HepG2 (cell line): ENCODE data around the gene CCNB1IP1. TPM values are rescaled to one million over a fixed set of nuclear protein-coding genes. Genes with fewer than 3 reads are reported as not detected.
"Not testable (repeated sequence)": the region's sequence is repeated elsewhere in the genome, so short reads cannot be mapped to it uniquely, and the experiment has no call there.

Source experiments
- ATAC-seq: fragments of 200-7000 bp; cut with Tn5 transposase; 3 replicates; pipeline ENCODE4 v1.9.1; 2020; ENCODE audit warnings: mild to moderate bottlenecking, moderate library complexity
- BruUV-seq: library from RNA; stranded (reverse); fragments of 400-500 nt; replicated peaks from 2 replicates; lab custom pipeline; 2021; lab: Mats Ljungman, UMichigan
- CTCF ChIA-PET: fragments of 300-600 bp; formaldehyde crosslinking; extraction: SDS; loops from one replicate; lab custom pipeline; 2021; ENCODE audit warnings: low total read pairs, inconsistent platforms, low intra/inter-chr PET ratio; lab: Yijun Ruan, JAX
- POLR2A ChIA-PET: fragments of 350-600 bp; sonication (Branson Sonifier 250); formaldehyde crosslinking; loops from one replicate; lab custom pipeline; 2020; ENCODE audit warnings: antibody characterized with exemption, inconsistent platforms; lab: Yijun Ruan, JAX
- DNase-seq: peaks from one replicate; pipeline ENCODE4 v3.0.0-alpha.2; 2015; ENCODE audit warnings: low spot score
- FAIRE-seq: peaks from 3 replicates; lab custom pipeline; 2011; peaks lifted over from hg19 to GRCh38; lab: Jason Lieb, UNC
- H2AFZ ChIP-seq: one replicate; pipeline ENCODE4 v1.6.1; 2011; ENCODE audit warnings: low read length, inconsistent platforms
- H3K27ac ChIP-seq: fragments of 300-600 bp; 3 replicates; pipeline ENCODE4 v1.8.0; 2011; ENCODE audit warnings: mixed run types, mild to moderate bottlenecking, mixed read lengths, low read length, inconsistent platforms; ENCODE audit not compliant: insufficient read depth; ENCODE audit errors: extremely low read length
- H3K27me3 ChIP-seq, 2 experiments: fragments of 200-600 bp in 1 of 2; 2 replicates in 1 of 2; 3 replicates in 1 of 2; pipeline versions ENCODE4 v1.6.0 to v1.8.0; 2011; ENCODE audit warnings: low read length in 2 of 2, mild to moderate bottlenecking in 2 of 2, moderate library complexity in 2 of 2, inconsistent platforms in 1 of 2; ENCODE audit not compliant: insufficient read depth in 2 of 2, control insufficient read depth in 1 of 2
- H3K36me3 ChIP-seq, 2 experiments: fragments of 200-600 bp in 1 of 2; replicated peaks in 1 of 2; 2 replicates in 1 of 2; 3 replicates in 1 of 2; pipeline versions ENCODE4 v1.5.1 to v1.8.0; 2011; ENCODE audit warnings: low read length in 2 of 2, inconsistent platforms in 1 of 2; ENCODE audit not compliant: insufficient read depth in 2 of 2, control insufficient read depth in 1 of 2
- H3K4me1 ChIP-seq: 2 replicates; pipeline ENCODE4 v1.5.1; 2012; ENCODE audit warnings: low read length, inconsistent platforms; ENCODE audit not compliant: insufficient read depth
- H3K4me2 ChIP-seq: 2 replicates; pipeline ENCODE4 v1.6.0; 2011; ENCODE audit warnings: low read depth, low read length, inconsistent platforms
- H3K4me3 ChIP-seq, 3 experiments: fragments of 200-600 bp in 1 of 3; sonication (generic), shearing (Covaris generic) in 1 of 3; replicated peaks in 1 of 3; 2 replicates each; pipeline ENCODE4 v1.5.1; 2011 to 2016; ENCODE audit warnings: low read length in 3 of 3, inconsistent platforms in 2 of 3, low read depth in 2 of 3, mild to moderate bottlenecking in 2 of 3, control low read depth in 1 of 3, mixed read lengths in 1 of 3; ENCODE audit not compliant: insufficient read depth in 1 of 3
- H3K79me2 ChIP-seq: one replicate; pipeline ENCODE4 v1.6.1; 2011; ENCODE audit warnings: low read length, inconsistent platforms; ENCODE audit not compliant: insufficient read depth
- H3K9ac ChIP-seq: 2 replicates; pipeline ENCODE4 v1.6.0; 2011; ENCODE audit warnings: mild to moderate bottlenecking, low read depth, low read length, inconsistent platforms; ENCODE audit not compliant: insufficient read depth
- H3K9me3 ChIP-seq: 2 replicates; pipeline ENCODE4 v1.5.1; 2012; ENCODE audit warnings: mild to moderate bottlenecking, low read length
- H4K20me1 ChIP-seq: 2 replicates; pipeline ENCODE4 v1.6.0; 2011; ENCODE audit warnings: inconsistent platforms, mild to moderate bottlenecking, low read length, moderate library complexity; ENCODE audit not compliant: insufficient read depth
- WGBS: methylation state at CpG from one replicate; pipeline ENCODE4 v1.1.6; 2017; ENCODE audit warnings: low lambda C conversion rate; 5-methylcytosine and 5-hydroxymethylcytosine counted together
- in situ Hi-C: cut with HindIII; loops from 2 replicates; pipeline ENCODE4 v1.10.0; 2017; ENCODE audit warnings: low pct_unique_long_range_greater_than_20kb; ENCODE audit not compliant: extremely low pct_ligation_motif_present
- intact Hi-C: fragments of 100-400 bp; cut with micrococcal nuclease; formaldehyde crosslinking; loops from one replicate; pipeline ENCODE4 v1.10.0; 2022; ENCODE audit not compliant: unreplicated experiment
- polyA plus RNA-seq, 8 experiments: library from polyadenylated mRNA; depleted of rRNA in 3 of 8; stranded (reverse) in 7 of 8; unstranded in 1 of 8; fragments of >200 nt; fragmentation: Illumina TruSeq in 4 of 8; extraction: Trizol in 4 of 8; gene quantifications; 2 replicates each; pipeline versions ENCODE4 v1.2.1 to v1.2.3, GENCODE V29; 2011 to 2016; ENCODE audit warnings: low read depth in 4 of 8, missing spikeins in 1 of 8, mixed read lengths in 1 of 8; ENCODE audit not compliant: insufficient read depth in 1 of 8
- total RNA-seq, 5 experiments: library from RNA; depleted of rRNA; stranded (reverse); fragments of >200 nt; fragmentation: Illumina TruSeq; extraction: Trizol; gene quantifications; 2 replicates each; pipeline ENCODE4 v1.2.3, GENCODE V29; 2016; ENCODE audit warnings: low read depth in 1 of 5
- TF ChIP-seq, protein P1 (sequence below), 2 experiments: fragments of 450-650 bp in 1 of 2; sonication (generic) in 1 of 2; formaldehyde crosslinking in 1 of 2; IDR thresholded peaks; 2 replicates each; pipeline versions ENCODE4 v1.6.1 to v1.8.0; 2016 to 2022; ENCODE audit warnings: antibody characterized with exemption in 1 of 2, mild to moderate bottlenecking in 1 of 2, missing genetic modification reagents in 1 of 2

Gene CCNB1IP1
- total and polyA plus RNA-seq, 2 of the 13 experiments (the other 11 are each of a cell fraction or from before 2014, with no cell fraction given) = 98.3 to 125 TPM

DNA sequence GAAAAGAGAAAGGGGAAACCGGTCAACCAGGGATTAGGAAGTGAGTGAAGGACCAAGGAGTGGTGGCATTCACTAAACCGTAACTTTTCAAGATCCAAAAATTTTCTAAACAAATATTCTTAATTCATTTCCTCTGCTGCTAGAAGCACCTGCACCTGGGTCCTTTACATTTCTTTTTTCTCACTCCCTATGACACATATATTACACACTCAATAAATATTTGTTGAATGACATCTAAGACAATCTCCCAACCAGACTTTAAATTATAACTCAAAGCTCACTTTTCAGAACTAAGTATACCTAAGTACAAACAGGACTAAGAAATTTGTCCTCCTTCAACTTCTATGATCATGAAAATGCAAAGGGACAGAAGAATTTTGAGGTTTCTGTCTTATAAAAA is 38.4 kb downstream of the CCNB1IP1 start (continued):
- TF ChIP-seq, protein P1, sequence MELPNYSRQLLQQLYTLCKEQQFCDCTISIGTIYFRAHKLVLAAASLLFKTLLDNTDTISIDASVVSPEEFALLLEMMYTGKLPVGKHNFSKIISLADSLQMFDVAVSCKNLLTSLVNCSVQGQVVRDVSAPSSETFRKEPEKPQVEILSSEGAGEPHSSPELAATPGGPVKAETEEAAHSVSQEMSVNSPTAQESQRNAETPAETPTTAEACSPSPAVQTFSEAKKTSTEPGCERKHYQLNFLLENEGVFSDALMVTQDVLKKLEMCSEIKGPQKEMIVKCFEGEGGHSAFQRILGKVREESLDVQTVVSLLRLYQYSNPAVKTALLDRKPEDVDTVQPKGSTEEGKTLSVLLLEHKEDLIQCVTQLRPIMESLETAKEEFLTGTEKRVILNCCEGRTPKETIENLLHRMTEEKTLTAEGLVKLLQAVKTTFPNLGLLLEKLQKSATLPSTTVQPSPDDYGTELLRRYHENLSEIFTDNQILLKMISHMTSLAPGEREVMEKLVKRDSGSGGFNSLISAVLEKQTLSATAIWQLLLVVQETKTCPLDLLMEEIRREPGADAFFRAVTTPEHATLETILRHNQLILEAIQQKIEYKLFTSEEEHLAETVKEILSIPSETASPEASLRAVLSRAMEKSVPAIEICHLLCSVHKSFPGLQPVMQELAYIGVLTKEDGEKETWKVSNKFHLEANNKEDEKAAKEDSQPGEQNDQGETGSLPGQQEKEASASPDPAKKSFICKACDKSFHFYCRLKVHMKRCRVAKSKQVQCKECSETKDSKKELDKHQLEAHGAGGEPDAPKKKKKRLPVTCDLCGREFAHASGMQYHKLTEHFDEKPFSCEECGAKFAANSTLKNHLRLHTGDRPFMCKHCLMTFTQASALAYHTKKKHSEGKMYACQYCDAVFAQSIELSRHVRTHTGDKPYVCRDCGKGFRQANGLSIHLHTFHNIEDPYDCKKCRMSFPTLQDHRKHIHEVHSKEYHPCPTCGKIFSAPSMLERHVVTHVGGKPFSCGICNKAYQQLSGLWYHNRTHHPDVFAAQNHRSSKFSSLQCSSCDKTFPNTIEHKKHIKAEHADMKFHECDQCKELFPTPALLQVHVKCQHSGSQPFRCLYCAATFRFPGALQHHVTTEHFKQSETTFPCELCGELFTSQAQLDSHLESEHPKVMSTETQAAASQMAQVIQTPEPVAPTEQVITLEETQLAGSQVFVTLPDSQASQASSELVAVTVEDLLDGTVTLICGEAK (IDR thresholded peaks at IDR 0.05) = no peak
- TF ChIP-seq, protein P1 (CRISPR knock-in tag; IDR thresholded peaks at IDR 0.05) = no peak

DNA sequence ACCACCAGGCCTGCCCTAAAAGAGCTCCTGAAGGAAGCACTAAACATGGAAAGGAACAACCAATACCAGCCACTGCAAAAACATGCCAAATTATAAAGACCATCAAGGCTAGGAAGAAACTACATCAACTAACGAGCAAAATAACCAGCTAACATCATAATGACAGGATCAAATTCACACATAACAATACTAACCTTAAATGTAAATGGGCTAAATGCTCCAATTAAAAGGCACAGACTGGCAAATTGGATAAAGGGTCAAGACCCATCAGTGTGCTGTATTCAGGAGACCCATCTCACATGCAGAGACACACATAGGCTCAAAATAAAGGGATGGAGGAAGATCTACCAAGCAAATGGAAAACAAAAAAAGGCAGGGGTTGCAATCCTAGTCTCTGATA is 51.1 kb downstream of the CCNB1IP1 start:
- BruUV-seq, ATAC-seq, DNase-seq, H3K4me2 ChIP-seq, intact Hi-C loops, FAIRE-seq, H3K27ac ChIP-seq, H3K9me3 ChIP-seq, H4K20me1 ChIP-seq, H3K4me3 ChIP-seq, POLR2A ChIA-PET, H3K27me3 ChIP-seq, H3K9ac ChIP-seq, H3K36me3 ChIP-seq, CTCF ChIA-PET, H3K79me2 ChIP-seq, in situ Hi-C loops, H2AFZ ChIP-seq: not testable (repeated sequence)
- H3K4me1 ChIP-seq = peaks cover 12% of the 10 kb centered on the region
- WGBS = 100% methylated on average over 1 of the region's 1 CpG
